Activated CD8-positive, alpha-beta T cell treated with anti-CD3 and anti-CD28 coated beads for 36 hours (primary cell): ENCODE measurements around the gene FBXO10. TPM values are rescaled to one million over a fixed set of nuclear protein-coding genes. Genes with fewer than 3 reads are reported as not detected.
"Not testable (repeated sequence)": the region's sequence is repeated elsewhere in the genome, so short reads cannot be mapped to it uniquely, and the experiment has no call there.

Source experiments
- ATAC-seq: fragments of 200-7000 bp; cut with Tn5 transposase; one replicate; pipeline ENCODE4 v1.10.0; 2021; ENCODE audit warnings: mild to moderate bottlenecking, moderate library complexity
- CTCF ChIA-PET: fragments of 350-600 bp; sonication (Branson Sonifier 250); formaldehyde crosslinking; loops from one replicate; lab custom pipeline; 2021; ENCODE audit warnings: antibody characterized with exemption; lab: Charles Lee
- POLR2A ChIA-PET: fragments of 350-600 bp; sonication (Branson Sonifier 250); formaldehyde crosslinking; loops from one replicate; lab custom pipeline; 2021; ENCODE audit warnings: antibody characterized with exemption; lab: Charles Lee
- DNase-seq: peaks from one replicate; pipeline ENCODE4 v3.0.0-alpha.2; 2020
- H3K27ac Mint-ChIP-seq: one replicate; pipeline ENCODE4 v1.8.0; 2021; ENCODE audit warnings: mild to moderate bottlenecking, mixed read lengths
- H3K27me3 Mint-ChIP-seq: one replicate; pipeline ENCODE4 v1.8.0; 2021; ENCODE audit warnings: mixed read lengths
- H3K36me3 Mint-ChIP-seq: one replicate; pipeline ENCODE4 v1.8.0; 2021; ENCODE audit warnings: low read depth, mixed read lengths
- H3K4me1 Mint-ChIP-seq: one replicate; pipeline ENCODE4 v1.8.0; 2021; ENCODE audit warnings: low read depth, mixed read lengths
- H3K4me3 Mint-ChIP-seq: one replicate; pipeline ENCODE4 v1.8.0; 2021; ENCODE audit warnings: mild to moderate bottlenecking, moderate library complexity, mixed read lengths
- H3K9me3 Mint-ChIP-seq: one replicate; pipeline ENCODE4 v1.8.0; 2021; ENCODE audit warnings: mixed read lengths
- intact Hi-C: fragments of 100-400 bp; cut with micrococcal nuclease; formaldehyde crosslinking; loops from one replicate; pipeline ENCODE4 v1.10.0; 2022
- total RNA-seq, 2 experiments: library from RNA; stranded (reverse); gene quantifications; one replicate each; pipeline ENCODE4 v1.2.3, GENCODE V29; 2021
- TF ChIP-seq, protein P1 (sequence below): fragments of 200-600 bp; IDR thresholded peaks from one replicate; pipeline ENCODE4 v1.8.0; 2022; ENCODE audit warnings: antibody characterized with exemption, mild to moderate bottlenecking

The FBXO10 gene
- total RNA-seq, 2 experiments from 2014 or later: 2.5 to 3.6 TPM

DNA sequence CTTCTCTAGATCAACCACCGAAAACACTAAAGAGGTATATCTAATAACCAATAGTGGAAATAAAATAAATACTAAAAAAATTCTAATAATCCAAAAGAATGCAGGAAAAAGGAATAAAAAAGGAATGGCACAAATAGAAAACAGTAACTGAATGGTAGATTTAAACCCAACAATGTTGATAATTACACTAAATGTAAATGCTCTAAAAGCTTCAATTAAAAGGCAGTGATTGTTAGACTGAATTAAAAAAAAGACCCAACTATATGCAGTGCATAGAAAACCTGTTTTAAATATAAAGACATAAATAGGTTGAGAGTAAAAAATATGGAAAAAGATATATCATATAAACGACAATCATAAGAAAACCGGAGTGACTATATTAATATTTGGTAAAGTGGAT lies 101.7 kb downstream of the FBXO10 start:
- ATAC-seq (no peak), DNase-seq (no peak)
- TF ChIP-seq, protein P1, sequence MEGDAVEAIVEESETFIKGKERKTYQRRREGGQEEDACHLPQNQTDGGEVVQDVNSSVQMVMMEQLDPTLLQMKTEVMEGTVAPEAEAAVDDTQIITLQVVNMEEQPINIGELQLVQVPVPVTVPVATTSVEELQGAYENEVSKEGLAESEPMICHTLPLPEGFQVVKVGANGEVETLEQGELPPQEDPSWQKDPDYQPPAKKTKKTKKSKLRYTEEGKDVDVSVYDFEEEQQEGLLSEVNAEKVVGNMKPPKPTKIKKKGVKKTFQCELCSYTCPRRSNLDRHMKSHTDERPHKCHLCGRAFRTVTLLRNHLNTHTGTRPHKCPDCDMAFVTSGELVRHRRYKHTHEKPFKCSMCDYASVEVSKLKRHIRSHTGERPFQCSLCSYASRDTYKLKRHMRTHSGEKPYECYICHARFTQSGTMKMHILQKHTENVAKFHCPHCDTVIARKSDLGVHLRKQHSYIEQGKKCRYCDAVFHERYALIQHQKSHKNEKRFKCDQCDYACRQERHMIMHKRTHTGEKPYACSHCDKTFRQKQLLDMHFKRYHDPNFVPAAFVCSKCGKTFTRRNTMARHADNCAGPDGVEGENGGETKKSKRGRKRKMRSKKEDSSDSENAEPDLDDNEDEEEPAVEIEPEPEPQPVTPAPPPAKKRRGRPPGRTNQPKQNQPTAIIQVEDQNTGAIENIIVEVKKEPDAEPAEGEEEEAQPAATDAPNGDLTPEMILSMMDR: no peak
- CTCF ChIA-PET: no interaction called here
- Mint-ChIP-seq H3K4me3 (no peak overlapping the region), H3K36me3 (peaks cover 4% of the 10 kb centered on the region), H3K27me3 (peaks cover 22% of the 10 kb centered on the region), H3K9me3 (peaks cover 10% of the 10 kb centered on the region), H3K4me1 (peaks cover 9% of the 10 kb centered on the region), H3K27ac (no peak overlapping the region)
- POLR2A ChIA-PET: interaction anchor here (0.6 to 2.1 kb wide), 2 partner anchors 8 to 188 kb away, joined by 3 to 9 read pairs; no protein-coding TSS in a partner anchor
- intact Hi-C loops: no loop called here

DNA sequence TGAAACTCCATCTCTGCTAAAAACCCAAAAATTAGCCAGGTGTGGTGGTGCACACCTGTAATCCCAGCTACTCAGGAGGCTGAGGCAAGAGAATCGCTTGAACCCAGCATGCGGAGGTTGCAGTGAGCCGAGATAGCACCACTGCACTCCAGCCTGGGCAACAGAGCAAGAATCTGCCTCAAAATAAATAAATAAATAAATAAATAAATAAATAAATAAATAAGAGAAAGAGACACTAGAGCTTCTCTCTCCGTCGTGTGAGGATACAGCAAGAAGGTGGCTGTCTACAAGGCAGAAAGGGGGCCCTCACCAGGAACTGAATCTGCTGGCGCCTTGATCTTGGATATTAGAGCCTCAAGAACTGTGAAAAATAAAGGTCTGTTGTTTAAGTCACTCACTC lies 102.2 kb downstream of the FBXO10 start:
- intact Hi-C loops, ATAC-seq, H3K27ac Mint-ChIP-seq, H3K36me3 Mint-ChIP-seq, DNase-seq, H3K4me1 Mint-ChIP-seq, CTCF ChIA-PET, H3K4me3 Mint-ChIP-seq: not testable (repeated sequence)
- H3K9me3 Mint-ChIP-seq: peaks cover 10% of the 10 kb centered on the region
- peaks cover 19% of the 10 kb centered on the region for H3K27me3 Mint-ChIP-seq
- POLR2A ChIA-PET: interaction anchor here (0.6 to 2.1 kb wide), 2 partner anchors 8 to 187 kb away, joined by 3 to 9 read pairs; no protein-coding TSS in a partner anchor

DNA sequence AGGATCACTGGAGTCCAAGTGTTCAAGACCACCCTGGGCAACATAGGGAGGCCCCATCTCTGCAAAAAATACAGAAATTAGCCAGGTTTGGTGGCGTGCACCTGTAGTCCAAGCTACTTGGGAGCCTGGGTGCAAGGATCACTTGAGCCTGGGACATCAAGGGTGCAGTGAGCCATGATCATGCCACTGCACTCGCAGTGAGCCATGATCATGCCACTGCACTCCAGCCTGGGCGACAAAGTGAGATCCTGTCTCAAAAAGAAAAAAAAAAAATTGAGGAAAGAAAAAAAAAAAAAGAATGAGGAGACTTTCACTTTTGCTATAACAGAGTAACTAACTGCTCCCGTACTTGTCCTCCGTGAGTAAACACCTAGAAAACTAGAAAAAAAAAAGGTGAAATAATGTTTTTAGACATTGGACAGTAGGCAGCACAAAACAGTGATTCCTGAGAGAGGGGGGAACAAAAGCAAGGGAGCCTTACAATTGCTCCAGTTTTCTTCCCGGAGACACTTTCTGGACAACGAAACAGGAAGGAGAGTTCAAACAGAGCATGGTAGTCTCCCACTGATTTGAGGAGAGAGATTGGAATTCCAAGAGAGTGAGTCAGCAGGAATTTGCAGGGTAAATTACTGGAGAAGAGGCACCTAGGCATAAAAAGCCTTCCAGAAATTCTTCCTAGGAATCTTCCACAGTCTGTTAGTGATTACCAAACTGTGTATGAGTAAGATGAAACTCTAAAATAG lies 104.1 kb downstream of the FBXO10 start:
- Mint-ChIP-seq H3K27me3 (peaks cover 9% of the 10 kb centered on the region), H3K9me3 (peaks cover 10% of the 10 kb centered on the region), H3K27ac (peak overlapping the region; percentile 67), H3K36me3 (peaks cover 4% of the 10 kb centered on the region), H3K4me1 (peaks cover 9% of the 10 kb centered on the region), H3K4me3 (peak overlapping the region; percentile 70)
- TF ChIP-seq, protein P1: no peak
- intact Hi-C loops: no loop called here
- ChIA-PET CTCF (interaction anchor here (1.1 kb wide), 1 partner anchor 123 kb away, joined by 3 read pairs; no protein-coding TSS in a partner anchor), POLR2A (no interaction called here)
- ATAC-seq (peak; percentile 17), DNase-seq (no peak)

DNA sequence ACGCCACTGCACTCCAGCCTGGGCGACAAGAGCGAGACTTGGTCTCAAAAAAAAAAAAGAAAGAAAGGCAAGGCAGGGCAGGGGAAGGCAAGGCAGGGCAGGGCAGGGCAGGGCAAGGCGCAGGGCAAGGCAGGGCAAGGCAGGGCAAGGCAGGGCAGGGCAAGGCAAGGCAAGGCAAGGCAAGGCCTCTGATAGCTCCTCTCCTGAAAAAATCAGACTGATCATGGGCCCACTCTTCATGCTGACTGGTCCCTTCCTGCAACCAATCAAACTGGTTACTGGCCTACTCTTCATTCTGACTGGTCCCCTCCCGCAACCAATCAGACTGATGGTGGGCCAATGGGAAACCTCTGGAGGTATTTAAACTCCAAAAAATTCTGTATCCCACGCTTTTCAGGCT lies 107.6 kb downstream of the FBXO10 start:
- TF ChIP-seq, protein P1: no peak
- CTCF ChIA-PET: no interaction called here
- intact Hi-C loops: loop anchor here (10.0 kb wide), 1 partner anchor 54 kb away; no protein-coding TSS in a partner anchor
- no peak overlapping the region for H3K27ac Mint-ChIP-seq
- H3K9me3 Mint-ChIP-seq: peaks cover 2% of the 10 kb centered on the region
- no peak overlapping the region for H3K4me3 Mint-ChIP-seq
- H3K27me3 Mint-ChIP-seq: no peaks in the 10 kb centered on the region
- H3K4me1 Mint-ChIP-seq: peaks cover 18% of the 10 kb centered on the region
- POLR2A ChIA-PET: interaction anchor here (1.5 kb wide), 1 partner anchor 17 kb away, joined by 3 read pairs; the partner anchor contains the start of gene POLR1E
- H3K36me3 Mint-ChIP-seq: peaks cover 4% of the 10 kb centered on the region
- DNase-seq (no peak), ATAC-seq (no peak)

DNA sequence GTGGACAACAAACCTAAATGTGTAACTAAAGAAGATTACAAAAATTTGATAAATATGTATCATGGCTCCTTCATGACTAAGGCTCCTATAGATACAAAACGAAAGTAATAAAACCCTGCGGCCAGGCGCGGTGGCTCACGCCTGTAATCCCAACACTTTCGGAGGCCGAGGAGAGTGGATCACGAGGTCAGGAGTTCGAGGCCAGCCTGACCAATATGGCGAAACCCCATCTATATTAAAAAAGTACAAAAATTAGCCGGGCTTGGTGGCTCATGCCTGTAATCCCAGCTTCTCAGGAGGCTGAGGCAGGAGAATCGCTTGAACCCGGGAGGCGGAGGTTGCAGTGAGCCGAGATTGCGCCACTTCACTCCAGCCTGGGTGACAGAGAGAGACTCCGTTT lies 108.7 kb downstream of the FBXO10 start:
- Mint-ChIP-seq H3K4me1 (peaks cover 26% of the 10 kb centered on the region), H3K36me3 (peaks cover 11% of the 10 kb centered on the region)
- H3K27ac Mint-ChIP-seq, CTCF ChIA-PET, H3K27me3 Mint-ChIP-seq, H3K4me3 Mint-ChIP-seq, POLR2A ChIA-PET, DNase-seq, H3K9me3 Mint-ChIP-seq, ATAC-seq: not testable (repeated sequence)
- intact Hi-C loops: loop anchor here (2.0 to 10.0 kb wide), 2 partner anchors 15 to 53 kb away; no protein-coding TSS in a partner anchor
